Parathyroid adenoma (tissue), 2 donors: ENCODE data around the gene KARS1.

Experiments
- H2AFZ ChIP-seq: fragments of 300-600 bp; sonication (generic); one replicate; pipeline ENCODE4 v1.7.0; 2017; ENCODE audit warnings: antibody characterized with exemption, mild to moderate bottlenecking
- H3K27ac ChIP-seq: fragments of 300-600 bp; sonication (generic); one replicate; pipeline ENCODE4 v1.7.0; 2017
- H3K27me3 ChIP-seq: fragments of 300-600 bp; sonication (generic); one replicate; pipeline ENCODE4 v1.7.0; 2017; ENCODE audit warnings: low read length; ENCODE audit not compliant: control insufficient read depth, insufficient read depth
- H3K36me3 ChIP-seq: fragments of 300-600 bp; sonication (generic); one replicate; pipeline ENCODE4 v1.7.0; 2017; ENCODE audit warnings: low read length; ENCODE audit not compliant: control insufficient read depth, insufficient read depth
- H3K4me1 ChIP-seq: fragments of 300-600 bp; sonication (generic); one replicate; pipeline ENCODE4 v1.7.0; 2017; ENCODE audit warnings: control low read depth
- H3K4me2 ChIP-seq: fragments of 300-600 bp; sonication (generic); one replicate; pipeline ENCODE4 v1.7.0; 2017; ENCODE audit warnings: low read length
- H3K4me3 ChIP-seq: fragments of 300-600 bp; sonication (generic); one replicate; pipeline ENCODE4 v1.7.0; 2017; ENCODE audit warnings: low read depth, low read length
- H3K79me2 ChIP-seq: fragments of 300-600 bp; sonication (generic); one replicate; pipeline ENCODE4 v1.7.0; 2017; ENCODE audit warnings: control low read depth
- H3K9ac ChIP-seq: fragments of 300-600 bp; sonication (generic); one replicate; pipeline ENCODE4 v1.7.0; 2017; ENCODE audit warnings: mild to moderate bottlenecking
- H3K9me3 ChIP-seq: fragments of 300-600 bp; sonication (generic); one replicate; pipeline ENCODE4 v1.7.0; 2017; ENCODE audit warnings: low read length; ENCODE audit not compliant: control insufficient read depth
- CTCF ChIP-seq: fragments of 300-600 bp; sonication (generic); IDR thresholded peaks from one replicate; pipeline ENCODE4 v1.7.0; 2017; ENCODE audit warnings: antibody characterized with exemption, mild to moderate bottlenecking
- donor health status: primary hyperparathyroidism.

The KARS1 gene

DNA sequence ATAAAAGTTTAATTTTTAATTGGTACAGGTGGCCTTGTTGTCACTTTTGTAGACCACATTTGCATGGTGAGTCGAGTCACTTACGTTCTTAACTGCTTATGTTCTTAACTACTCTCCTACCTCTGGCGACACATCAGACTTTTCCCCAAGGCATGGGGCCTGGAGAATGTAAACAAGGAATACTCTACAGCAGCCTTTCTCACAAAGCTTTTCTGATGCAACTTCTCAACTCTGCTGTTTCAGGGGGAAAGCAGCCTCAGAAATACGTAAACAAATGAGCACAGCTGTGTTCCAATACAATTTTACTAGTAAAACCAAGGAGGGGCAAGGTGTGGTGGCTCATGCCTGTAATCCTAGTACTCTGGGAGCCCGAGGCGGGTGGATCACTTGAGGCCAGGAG lies 6.9 kb downstream of the KARS1 start:
- H3K27me3 ChIP-seq: no peaks in the 10 kb centered on the region
- no peak overlapping the region for H2AFZ ChIP-seq
- H3K4me2 ChIP-seq: no peak overlapping the region
- TF ChIP-seq CTCF: no peak
- no peak overlapping the region for H3K9ac ChIP-seq
- H3K27ac ChIP-seq: no peak overlapping the region
- peaks cover 33% of the 10 kb centered on the region for H3K79me2 ChIP-seq
- peaks cover 5% of the 10 kb centered on the region for H3K4me1 ChIP-seq
- no peak overlapping the region for H3K4me3 ChIP-seq
- H3K9me3 ChIP-seq: no peaks in the 10 kb centered on the region
- no peaks in the 10 kb centered on the region for H3K36me3 ChIP-seq

GRCh38 chr16:75635036-75635435 lies 12.4 kb downstream of the KARS1 start:
- no peak overlapping the region for H2AFZ ChIP-seq
- no peaks in the 10 kb centered on the region for H3K27me3 ChIP-seq
- no peaks in the 10 kb centered on the region for H3K4me1 ChIP-seq
- no peaks in the 10 kb centered on the region for H3K9me3 ChIP-seq
- H3K4me3 ChIP-seq: no peak overlapping the region
- H3K27ac ChIP-seq: no peak overlapping the region
- TF ChIP-seq CTCF: no peak
- H3K36me3 ChIP-seq: no peaks in the 10 kb centered on the region
- no peaks in the 10 kb centered on the region for H3K79me2 ChIP-seq
- H3K4me2 ChIP-seq: no peak overlapping the region
- no peak overlapping the region for H3K9ac ChIP-seq

DNA sequence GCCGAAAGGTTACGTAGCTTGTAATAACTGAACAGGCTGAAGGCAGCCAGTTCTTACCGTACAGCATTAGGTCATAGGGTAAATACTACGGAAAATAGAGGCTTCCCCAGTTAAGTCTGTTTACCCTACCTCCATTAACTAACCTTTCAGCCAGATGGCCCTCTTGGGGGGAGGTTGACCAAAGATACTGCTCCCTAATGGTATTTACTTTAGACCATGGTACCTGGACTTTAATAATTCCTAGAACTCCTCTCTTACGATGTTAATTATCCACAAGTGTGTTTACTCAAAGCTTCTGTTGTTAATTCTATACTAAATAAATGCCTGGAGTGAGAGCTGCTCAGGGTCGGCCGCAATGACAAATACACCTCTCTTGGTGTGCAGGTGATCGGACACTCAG lies 14.6 kb downstream of the KARS1 start:
- no peak for TF ChIP-seq CTCF
- H3K9me3 ChIP-seq: no peaks in the 10 kb centered on the region
- no peaks in the 10 kb centered on the region for H3K27me3 ChIP-seq
- no peak overlapping the region for H2AFZ ChIP-seq
- no peak overlapping the region for H3K9ac ChIP-seq
- no peaks in the 10 kb centered on the region for H3K4me1 ChIP-seq
- no peak overlapping the region for H3K4me2 ChIP-seq
- no peaks in the 10 kb centered on the region for H3K79me2 ChIP-seq
- no peaks in the 10 kb centered on the region for H3K36me3 ChIP-seq
- no peak overlapping the region for H3K27ac ChIP-seq
- no peak overlapping the region for H3K4me3 ChIP-seq

GRCh38 chr16:75630052-75630451 lies 17.4 kb downstream of the KARS1 start:
- no peaks in the 10 kb centered on the region for H3K9me3 ChIP-seq
- no peak overlapping the region for H2AFZ ChIP-seq
- H3K79me2 ChIP-seq: no peaks in the 10 kb centered on the region
- no peak overlapping the region for H3K9ac ChIP-seq
- no peak overlapping the region for H3K4me2 ChIP-seq
- no peaks in the 10 kb centered on the region for H3K27me3 ChIP-seq
- H3K27ac ChIP-seq: no peak overlapping the region
- H3K36me3 ChIP-seq: no peaks in the 10 kb centered on the region
- no peak for TF ChIP-seq CTCF
- no peaks in the 10 kb centered on the region for H3K4me1 ChIP-seq
- H3K4me3 ChIP-seq: no peak overlapping the region

DNA sequence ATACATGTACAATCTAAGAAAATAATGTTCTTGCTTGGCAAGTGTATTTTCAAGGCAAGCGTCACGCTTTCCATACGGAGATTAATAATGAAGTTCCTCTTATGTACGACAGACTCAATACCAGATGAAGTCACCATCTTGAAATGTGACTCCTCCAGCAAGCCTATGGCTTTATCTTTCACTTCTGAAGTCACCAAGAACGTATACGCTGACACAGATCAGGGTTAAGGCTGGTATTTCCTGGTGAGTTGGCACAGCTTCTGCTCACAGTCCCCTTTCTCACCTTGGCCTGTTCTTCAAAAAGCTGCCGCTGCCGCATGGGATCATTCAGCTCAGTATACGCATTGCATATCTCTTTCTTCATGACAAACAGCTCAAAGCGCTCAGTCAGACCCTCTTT lies 18.3 kb downstream of the KARS1 start:
- no peaks in the 10 kb centered on the region for H3K36me3 ChIP-seq
- TF ChIP-seq CTCF: no peak
- no peaks in the 10 kb centered on the region for H3K27me3 ChIP-seq
- no peak overlapping the region for H3K4me3 ChIP-seq
- H2AFZ ChIP-seq: no peak overlapping the region
- no peaks in the 10 kb centered on the region for H3K9me3 ChIP-seq
- H3K4me2 ChIP-seq: no peak overlapping the region
- H3K27ac ChIP-seq: no peak overlapping the region
- no peak overlapping the region for H3K9ac ChIP-seq
- no peaks in the 10 kb centered on the region for H3K79me2 ChIP-seq
- H3K4me1 ChIP-seq: no peaks in the 10 kb centered on the region
